IPS-18a (cell line): ENCODE data around the gene CTIF.

Experiments used
- H3K27ac ChIP-seq: one replicate; pipeline ENCODE4 v1.5.1; 2013; ENCODE audit warnings: low read length
- H3K27me3 ChIP-seq: one replicate; pipeline ENCODE4 v1.6.1; 2013; ENCODE audit warnings: mild to moderate bottlenecking, low read length; ENCODE audit not compliant: control insufficient read depth, insufficient read depth
- H3K36me3 ChIP-seq: one replicate; pipeline ENCODE4 v1.6.1; 2013; ENCODE audit warnings: low read depth, low read length; ENCODE audit not compliant: control insufficient read depth
- H3K4me1 ChIP-seq: one replicate; pipeline ENCODE4 v1.6.1; 2013; ENCODE audit warnings: low read depth, low read length; ENCODE audit not compliant: control insufficient read depth
- H3K4me3 ChIP-seq: one replicate; pipeline ENCODE4 v1.5.1; 2013; ENCODE audit warnings: low read length
- H3K9ac ChIP-seq: one replicate; pipeline ENCODE4 v1.6.1; 2013; ENCODE audit warnings: mild to moderate bottlenecking, low read length, moderate library complexity
- H3K9me3 ChIP-seq: one replicate; pipeline ENCODE4 v1.6.1; 2013; ENCODE audit warnings: low read depth, low read length; ENCODE audit not compliant: control insufficient read depth

Gene CTIF

DNA sequence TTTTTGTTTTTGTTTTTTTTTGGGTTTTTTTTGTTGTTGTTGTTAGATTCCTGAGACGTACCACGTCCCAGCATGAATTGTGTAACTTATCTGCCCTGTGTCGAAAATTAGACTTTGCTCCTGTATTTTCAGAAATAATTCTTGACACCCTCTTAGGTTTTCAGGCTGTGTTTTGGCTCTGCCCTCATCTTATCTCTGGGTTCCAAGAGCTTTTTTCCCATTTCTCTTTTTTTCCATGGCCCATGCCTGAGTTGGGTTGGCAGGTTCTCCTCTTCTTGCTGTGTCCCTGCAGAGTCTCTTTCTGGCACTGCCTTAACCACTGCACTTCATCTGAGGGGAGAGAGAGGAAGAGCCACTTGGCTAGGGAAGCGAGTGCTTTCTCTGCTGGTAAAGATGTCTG, 42.4 kb downstream of the CTIF start:
- Histone ChIP-seq H3K4me3 (no peak overlapping the region), H3K36me3 (no peaks in the 10 kb centered on the region), H3K27ac (no peak overlapping the region), H3K9me3 (no peaks in the 10 kb centered on the region), H3K27me3 (no peaks in the 10 kb centered on the region), H3K9ac (no peak overlapping the region), H3K4me1 (no peaks in the 10 kb centered on the region)

DNA sequence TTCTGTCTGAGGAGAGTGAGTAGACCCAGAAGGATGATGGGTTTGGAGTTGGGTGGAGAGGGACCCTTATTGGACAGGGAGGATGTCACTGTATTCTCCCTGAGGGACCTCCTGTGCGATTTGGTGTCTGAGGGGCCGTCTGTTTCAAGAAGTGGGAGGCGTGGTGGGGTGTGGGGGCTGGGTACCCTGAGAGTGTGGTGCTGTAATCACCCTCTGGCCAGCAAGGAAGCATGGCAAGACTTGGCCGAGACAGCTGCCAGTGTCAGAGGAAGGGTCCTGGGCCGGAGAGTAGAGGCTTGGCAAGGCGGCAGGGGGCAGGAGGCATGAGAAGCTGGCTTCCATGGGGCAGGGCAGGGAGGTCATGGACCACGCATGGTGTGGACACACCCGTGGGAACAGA, 43.1 kb downstream of the CTIF start:
- Histone ChIP-seq H3K36me3 (no peaks in the 10 kb centered on the region), H3K27me3 (no peaks in the 10 kb centered on the region), H3K27ac (no peak overlapping the region), H3K9me3 (no peaks in the 10 kb centered on the region), H3K4me1 (no peaks in the 10 kb centered on the region), H3K4me3 (no peak overlapping the region), H3K9ac (no peak overlapping the region)

DNA sequence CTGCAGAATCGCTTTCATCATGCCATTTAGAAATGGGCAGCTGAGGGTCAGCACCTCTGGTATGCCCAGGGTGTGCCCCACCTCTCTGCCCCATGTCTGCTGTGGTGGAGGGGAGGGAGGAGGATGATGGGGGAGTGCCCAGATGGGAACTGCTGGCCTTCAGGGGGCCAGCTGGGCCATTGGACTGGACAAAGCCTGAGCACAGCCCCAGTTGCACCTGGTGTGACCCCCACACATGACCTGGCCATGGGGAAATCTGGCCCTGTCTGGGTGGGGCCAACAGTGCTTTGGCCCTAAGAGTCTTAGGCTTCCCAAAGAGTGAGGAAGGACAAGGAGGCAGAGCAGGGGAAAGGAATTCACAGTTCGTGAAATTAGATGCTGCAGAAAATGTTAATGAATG, 44.1 kb downstream of the CTIF start:
- no peak overlapping the region for H3K4me3 ChIP-seq
- H3K27me3 ChIP-seq, result no peaks in the 10 kb centered on the region
- no peaks in the 10 kb centered on the region for H3K4me1 ChIP-seq
- no peak overlapping the region for H3K9ac ChIP-seq
- no peak overlapping the region for H3K27ac ChIP-seq
- H3K9me3 ChIP-seq, result no peaks in the 10 kb centered on the region
- H3K36me3 ChIP-seq, result no peaks in the 10 kb centered on the region

- Histone ChIP-seq H3K4me1 (no peaks in the 10 kb centered on the region), H3K9me3 (no peaks in the 10 kb centered on the region), H3K36me3 (no peaks in the 10 kb centered on the region), H3K27ac (no peak overlapping the region), H3K9ac (no peak overlapping the region), H3K4me3 (no peak overlapping the region), H3K27me3 (no peaks in the 10 kb centered on the region)
Observed at GRCh38 chr18:48583573-48583972, 44.7 kb downstream of the CTIF start.

DNA sequence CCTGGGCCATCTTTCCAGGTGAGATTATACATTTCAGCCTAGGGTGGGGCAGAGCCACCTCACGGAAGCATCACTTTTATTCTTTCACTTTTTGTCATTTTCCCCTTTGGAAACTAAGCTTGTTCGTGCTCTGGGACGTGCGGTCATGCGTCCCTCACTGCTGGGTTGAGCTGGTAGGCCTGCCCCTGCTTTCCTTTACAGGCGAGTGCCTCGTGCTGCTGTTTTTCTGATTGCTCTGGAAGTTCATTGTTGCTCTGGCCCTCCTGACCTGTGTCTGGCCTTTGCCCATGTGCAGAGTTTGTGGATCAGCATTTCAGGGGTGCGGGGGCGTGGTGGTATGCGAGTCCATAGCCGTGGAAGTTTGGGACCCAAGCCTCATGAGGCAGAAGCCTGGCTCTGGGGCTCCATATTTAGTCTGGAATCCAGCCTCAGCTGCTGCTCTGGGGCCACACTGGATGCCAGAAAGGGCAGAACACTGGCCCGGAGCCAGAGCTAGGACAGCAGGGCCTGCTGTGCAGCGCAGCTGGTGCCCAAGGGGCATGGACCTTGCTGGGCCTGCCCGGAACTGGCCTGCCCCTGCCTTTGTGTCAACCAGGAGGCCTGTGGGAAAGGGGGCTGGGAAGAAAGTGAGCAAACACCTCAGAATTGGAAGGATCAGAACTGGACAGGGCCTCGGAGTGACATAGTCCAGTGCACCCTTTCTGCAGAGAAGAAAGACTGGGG, 51.1 kb downstream of the CTIF start:
- peaks cover 4% of the 10 kb centered on the region for H3K4me1 ChIP-seq
- no peak overlapping the region for H3K9ac ChIP-seq
- H3K27ac ChIP-seq, result no peak overlapping the region
- no peaks in the 10 kb centered on the region for H3K27me3 ChIP-seq
- no peaks in the 10 kb centered on the region for H3K36me3 ChIP-seq
- no peaks in the 10 kb centered on the region for H3K9me3 ChIP-seq
- H3K4me3 ChIP-seq, result no peak overlapping the region

DNA sequence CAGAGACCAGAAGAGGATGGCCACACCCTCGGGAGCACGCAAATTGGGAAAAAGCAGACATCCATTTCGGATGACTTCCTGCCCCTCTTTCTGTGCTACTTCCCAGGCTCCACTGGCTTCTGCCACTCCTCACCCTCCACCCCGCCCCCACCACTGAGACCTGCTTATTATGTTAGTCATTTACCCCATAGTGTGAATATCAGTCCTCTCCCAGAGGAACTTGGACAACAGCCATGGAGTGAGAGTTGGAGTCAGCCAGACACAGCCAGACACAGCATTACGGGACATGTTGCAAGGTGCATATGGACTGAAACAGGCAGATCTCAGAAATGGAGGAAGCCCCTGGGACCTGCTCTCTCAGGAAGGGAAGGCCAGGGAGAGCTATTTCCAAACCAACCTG, 51.8 kb downstream of the CTIF start:
- Histone ChIP-seq H3K27ac (no peak overlapping the region), H3K27me3 (no peaks in the 10 kb centered on the region), H3K9me3 (no peaks in the 10 kb centered on the region), H3K4me3 (no peak overlapping the region), H3K4me1 (peaks cover 4% of the 10 kb centered on the region), H3K36me3 (no peaks in the 10 kb centered on the region), H3K9ac (no peak overlapping the region)

DNA sequence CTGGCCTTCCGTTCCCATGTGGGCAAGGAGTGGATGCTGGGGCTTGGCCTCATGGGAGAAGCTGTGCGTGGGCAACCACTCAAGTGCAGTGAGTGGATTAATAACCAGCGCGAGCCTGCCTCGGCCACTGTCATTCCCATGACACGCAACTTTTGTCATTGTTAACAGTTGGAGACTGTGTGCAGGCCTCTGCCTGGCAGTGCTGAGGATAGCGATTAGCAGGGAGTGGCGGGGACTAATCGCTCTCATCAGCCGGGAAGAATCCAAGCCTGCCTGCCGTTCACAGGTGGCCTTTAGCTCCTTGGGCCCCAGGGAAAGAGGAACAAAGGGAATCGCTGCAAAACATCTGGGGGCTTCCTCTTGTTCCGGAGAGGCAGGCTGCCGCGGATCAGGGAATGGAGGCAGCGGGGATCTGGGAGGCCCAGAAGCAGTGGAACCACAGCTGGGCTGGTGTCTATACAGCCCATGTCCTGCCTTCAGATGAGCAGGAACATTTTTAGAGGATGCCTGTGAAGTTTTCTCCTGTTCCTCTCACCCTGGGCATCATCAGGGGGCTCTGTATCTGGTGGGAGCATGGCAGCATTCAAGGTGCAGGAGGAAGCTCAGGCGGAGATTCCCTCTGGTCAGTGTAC, 53.8 kb downstream of the CTIF start:
- H3K4me1 ChIP-seq, result peaks cover 4% of the 10 kb centered on the region
- H3K27ac ChIP-seq, result no peak overlapping the region
- no peaks in the 10 kb centered on the region for H3K9me3 ChIP-seq
- H3K4me3 ChIP-seq, result no peak overlapping the region
- no peaks in the 10 kb centered on the region for H3K36me3 ChIP-seq
- H3K9ac ChIP-seq, result no peak overlapping the region
- no peaks in the 10 kb centered on the region for H3K27me3 ChIP-seq

DNA sequence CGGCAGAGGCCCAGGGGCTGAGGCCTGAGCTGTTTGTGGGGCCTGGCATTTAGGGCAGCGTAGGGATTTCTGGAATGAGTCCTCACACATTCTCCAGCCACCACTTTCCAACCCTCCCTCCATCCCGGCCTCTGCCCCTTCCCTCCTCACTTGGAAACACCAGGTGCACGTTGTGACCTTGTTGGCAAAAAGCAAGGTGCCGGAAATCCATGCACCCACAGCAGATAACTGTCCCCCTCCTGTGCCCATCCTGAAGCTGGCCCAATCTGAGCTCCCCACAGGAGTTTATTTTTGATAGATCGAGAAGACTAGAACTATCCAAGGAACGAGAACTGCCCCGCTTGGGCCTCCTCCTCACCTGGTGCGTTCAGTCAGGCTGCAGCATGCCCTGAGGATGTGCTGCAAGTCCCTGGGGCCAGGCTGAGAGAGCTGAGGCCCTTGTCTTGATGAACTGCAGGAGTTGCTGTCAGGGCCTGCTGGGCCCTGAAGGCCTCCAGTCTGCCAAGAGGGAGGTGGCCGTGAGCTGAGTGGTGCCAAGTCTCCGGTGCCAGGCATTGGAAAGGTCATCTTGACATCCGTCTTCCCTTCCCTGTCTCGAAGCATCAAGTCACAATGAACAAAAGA, 55.8 kb downstream of the CTIF start:
- H3K4me1 ChIP-seq, result peaks cover 4% of the 10 kb centered on the region
- H3K27ac ChIP-seq, result no peak overlapping the region
- no peaks in the 10 kb centered on the region for H3K27me3 ChIP-seq
- H3K9ac ChIP-seq, result no peak overlapping the region
- H3K9me3 ChIP-seq, result no peaks in the 10 kb centered on the region
- H3K4me3 ChIP-seq, result no peak overlapping the region
- H3K36me3 ChIP-seq, result no peaks in the 10 kb centered on the region

DNA sequence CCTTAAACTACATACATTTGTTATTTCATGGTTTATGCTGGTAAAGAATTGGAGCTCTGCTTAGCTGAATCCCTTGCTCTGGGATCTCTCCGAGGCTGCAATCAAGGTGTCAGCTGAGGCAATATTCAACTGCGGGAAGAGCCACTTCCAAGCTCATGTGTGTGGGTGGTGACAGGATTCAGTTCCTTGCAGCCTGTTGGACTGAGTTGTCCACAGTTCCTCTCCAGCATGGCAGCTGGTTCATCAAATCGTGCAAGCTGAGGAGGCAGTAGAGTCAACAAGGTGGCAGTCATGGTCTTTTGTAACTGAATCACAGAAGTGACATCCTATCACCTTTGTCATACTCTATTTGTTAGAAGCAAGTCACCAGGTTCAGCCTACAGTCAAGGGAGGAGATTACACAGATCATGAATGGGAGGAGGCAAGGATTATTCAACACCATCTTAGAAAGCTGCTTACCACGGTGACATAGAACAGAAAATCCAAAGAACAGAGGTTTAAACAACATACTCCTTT, 56.9 kb downstream of the CTIF start:
- H3K4me1 ChIP-seq, result peaks cover 4% of the 10 kb centered on the region
- no peaks in the 10 kb centered on the region for H3K36me3 ChIP-seq
- no peak overlapping the region for H3K9ac ChIP-seq
- no peaks in the 10 kb centered on the region for H3K27me3 ChIP-seq
- H3K4me3 ChIP-seq, result no peak overlapping the region
- no peaks in the 10 kb centered on the region for H3K9me3 ChIP-seq
- H3K27ac ChIP-seq, result no peak overlapping the region

- Histone ChIP-seq H3K4me1 (peaks cover 4% of the 10 kb centered on the region), H3K9ac (no peak overlapping the region)
Observed at GRCh38 chr18:48597110-48597509, 58.3 kb downstream of the CTIF start.

GRCh38 chr18:48597671-48598070, 58.8 kb downstream of the CTIF start:
- H3K9ac ChIP-seq, result no peak overlapping the region
- peaks cover 3% of the 10 kb centered on the region for H3K4me1 ChIP-seq
- H3K27me3 ChIP-seq, result no peaks in the 10 kb centered on the region
- H3K4me3 ChIP-seq, result no peak overlapping the region
- no peaks in the 10 kb centered on the region for H3K36me3 ChIP-seq
- no peak overlapping the region for H3K27ac ChIP-seq
- no peaks in the 10 kb centered on the region for H3K9me3 ChIP-seq

More at GRCh38 chr18:48597110-48597509, 58.3 kb downstream of the CTIF start:
- H3K27me3 ChIP-seq, result no peaks in the 10 kb centered on the region
- no peaks in the 10 kb centered on the region for H3K9me3 ChIP-seq
- H3K36me3 ChIP-seq, result no peaks in the 10 kb centered on the region
- no peak overlapping the region for H3K4me3 ChIP-seq
- no peak overlapping the region for H3K27ac ChIP-seq
